IMR-90 (cell line): Measurements from ENCODE around the gene NAIF1. TPM values are rescaled to one million over a fixed set of nuclear protein-coding genes. Genes with fewer than 3 reads are reported as not detected.

Experiments used
- ATAC-seq: fragments of 200-7000 bp; cut with Tn5 transposase; 2 replicates; pipeline ENCODE4 v1.9.1; 2020; ENCODE audit warnings: low read depth, mild to moderate bottlenecking, moderate library complexity
- BruUV-seq: library from RNA; stranded (reverse); fragments of 400-500 nt; replicated peaks from 2 replicates; lab custom pipeline; 2021; lab: Mats Ljungman, UMichigan
- CTCF ChIA-PET: fragments of 300-600 bp; formaldehyde crosslinking; extraction: SDS; loops from one replicate; lab custom pipeline; 2021; ENCODE audit warnings: antibody characterized with exemption; lab: Yijun Ruan, JAX
- POLR2A ChIA-PET: fragments of 300-600 bp; sonication (Branson Sonifier 250); formaldehyde crosslinking; loops from one replicate; lab custom pipeline; 2022; ENCODE audit warnings: antibody characterized with exemption; ENCODE audit not compliant: unreplicated experiment; lab: Charles Lee
- DNase-seq: peaks from one replicate; pipeline ENCODE4 v3.0.0; 2013
- H2AFZ ChIP-seq: replicated peaks from 2 replicates; pipeline ENCODE3; 2013; ENCODE audit warnings: low read length, mild to moderate bottlenecking; ENCODE audit not compliant: poor library complexity
- H2AK5ac ChIP-seq: 2 replicates; pipeline ENCODE4 v1.6.1; 2013; ENCODE audit warnings: low read depth, low read length, inconsistent platforms
- H2AK9ac ChIP-seq: replicated peaks from 2 replicates; pipeline ENCODE3; 2013; ENCODE audit warnings: mild to moderate bottlenecking, low read depth, low read length, moderate library complexity; ENCODE audit not compliant: poor library complexity
- H2BK120ac ChIP-seq: 2 replicates; pipeline ENCODE4 v1.6.1; 2013; ENCODE audit warnings: low read depth, low read length, inconsistent platforms
- H2BK15ac ChIP-seq: 3 replicates; pipeline ENCODE4 v1.6.1; 2013; ENCODE audit warnings: low read depth, low read length, inconsistent platforms
- H2BK20ac ChIP-seq: 2 replicates; pipeline ENCODE4 v1.6.1; 2013; ENCODE audit warnings: low read depth, mild to moderate bottlenecking, inconsistent platforms, low read length, moderate library complexity
- H2BK5ac ChIP-seq: 2 replicates; pipeline ENCODE4 v1.6.1; 2013; ENCODE audit warnings: mild to moderate bottlenecking, low read depth, low read length, inconsistent platforms; ENCODE audit not compliant: poor library complexity, severe bottlenecking
- H3K14ac ChIP-seq: replicated peaks from 2 replicates; pipeline ENCODE4 v1.6.1; 2013; ENCODE audit warnings: low read depth, low read length, inconsistent platforms
- H3K18ac ChIP-seq: 2 replicates; pipeline ENCODE4 v1.6.1; 2013; ENCODE audit warnings: low read depth, low read length, control low read depth
- H3K23ac ChIP-seq: 2 replicates; pipeline ENCODE4 v1.6.1; 2013; ENCODE audit warnings: low read depth, low read length, inconsistent platforms
- H3K27ac ChIP-seq: 2 replicates; pipeline ENCODE4 v1.5.1; 2013; ENCODE audit warnings: mild to moderate bottlenecking, control low read depth, low read length; ENCODE audit not compliant: insufficient read depth
- H3K27me3 ChIP-seq: 2 replicates; pipeline ENCODE4 v1.6.1; 2013; ENCODE audit warnings: low read length; ENCODE audit not compliant: control insufficient read depth, insufficient read depth
- H3K36me3 ChIP-seq: 2 replicates; pipeline ENCODE4 v1.6.1; 2013; ENCODE audit warnings: low read length, mixed read lengths; ENCODE audit not compliant: control insufficient read depth, insufficient read depth
- H3K4ac ChIP-seq: 2 replicates; pipeline ENCODE4 v1.6.1; 2013; ENCODE audit warnings: low read depth, low read length, inconsistent platforms
- H3K4me1 ChIP-seq: 2 replicates; pipeline ENCODE4 v1.6.1; 2013; ENCODE audit warnings: low read length, mixed read lengths; ENCODE audit not compliant: control insufficient read depth, insufficient read depth
- H3K4me2 ChIP-seq: 2 replicates; pipeline ENCODE4 v1.6.1; 2013; ENCODE audit warnings: low read depth, mild to moderate bottlenecking, control low read depth, low read length, moderate library complexity
- H3K4me3 ChIP-seq: 2 replicates; pipeline ENCODE4 v1.5.1; 2013; ENCODE audit warnings: low read depth, mild to moderate bottlenecking, control low read depth, low read length, moderate library complexity; ENCODE audit not compliant: insufficient read depth
- H3K56ac ChIP-seq: 2 replicates; pipeline ENCODE4 v1.6.1; 2013; ENCODE audit warnings: low read length, inconsistent platforms; ENCODE audit not compliant: insufficient read depth; ENCODE audit errors: extremely low read depth
- H3K79me1 ChIP-seq, 2 experiments: 2 replicates each; pipeline ENCODE4 v1.6.1; 2013; ENCODE audit warnings: low read length in 2 of 2, inconsistent platforms in 1 of 2, low read depth in 1 of 2
- H3K9ac ChIP-seq: 2 replicates; pipeline ENCODE4 v1.6.1; 2013; ENCODE audit warnings: low read depth, low read length, control low read depth
- H3K9me1 ChIP-seq: 2 replicates; pipeline ENCODE4 v1.6.1; 2013; ENCODE audit warnings: low read length, inconsistent platforms; ENCODE audit not compliant: insufficient read depth
- H3K9me3 ChIP-seq: 2 replicates; pipeline ENCODE4 v1.6.1; 2013; ENCODE audit warnings: low read length; ENCODE audit not compliant: control insufficient read depth, insufficient read depth
- H4K20me1 ChIP-seq: 2 replicates; pipeline ENCODE4 v1.6.1; 2013; ENCODE audit warnings: low read length, inconsistent platforms; ENCODE audit not compliant: insufficient read depth
- H4K5ac ChIP-seq: 2 replicates; pipeline ENCODE4 v1.6.1; 2013; ENCODE audit warnings: mild to moderate bottlenecking, low read depth, low read length, control low read depth
- H4K8ac ChIP-seq, 2 experiments: 2 replicates each; pipeline ENCODE4 v1.6.1; 2013; ENCODE audit warnings: low read depth in 2 of 2, low read length in 2 of 2, control low read depth in 1 of 2, inconsistent platforms in 1 of 2
- H4K91ac ChIP-seq: 2 replicates; pipeline ENCODE4 v1.6.1; 2013; ENCODE audit warnings: low read depth, low read length, inconsistent platforms; ENCODE audit not compliant: insufficient read depth
- BHLHE40 ChIP-seq: fragments of 150-350 bp; IDR thresholded peaks from 2 replicates; pipeline ENCODE4 v1.6.1; 2016; ENCODE audit warnings: mild to moderate bottlenecking, low read depth, low read length
- CEBPB ChIP-seq: IDR thresholded peaks from 2 replicates; pipeline ENCODE4 v1.6.1; 2012; ENCODE audit warnings: low read depth, low read length, improper control_type of control experiment
- CHD1 ChIP-seq: IDR thresholded peaks from 2 replicates; pipeline ENCODE4 v1.6.1; 2012; ENCODE audit warnings: low read depth, low read length, improper control_type of control experiment
- CTCF ChIP-seq: conservative IDR thresholded peaks from 2 replicates; pipeline ENCODE4 v1.5.1; 2012; ENCODE audit warnings: mild to moderate bottlenecking, low read depth, low read length, improper control_type of control experiment
- ELK1 ChIP-seq: fragments of 150-350 bp; IDR thresholded peaks from 2 replicates; pipeline ENCODE4 v1.6.1; 2016; ENCODE audit warnings: low read depth, mild to moderate bottlenecking, low read length, moderate library complexity, borderline replicate concordance
- FOS ChIP-seq: fragments of 150-350 bp; IDR thresholded peaks from 2 replicates; pipeline ENCODE4 v1.6.1; 2016; ENCODE audit warnings: low read depth, low read length
- MAFK ChIP-seq: IDR thresholded peaks from 2 replicates; pipeline ENCODE4 v1.6.1; 2012; ENCODE audit warnings: low read depth, low read length, improper control_type of control experiment
- MAZ ChIP-seq: IDR thresholded peaks from 2 replicates; pipeline ENCODE4 v1.6.1; 2012; ENCODE audit warnings: low read depth, mild to moderate bottlenecking, low read length, improper control_type of control experiment, moderate library complexity, borderline replicate concordance
- MXI1 ChIP-seq: IDR thresholded peaks from 2 replicates; pipeline ENCODE4 v1.6.1; 2012; ENCODE audit warnings: low read depth, mild to moderate bottlenecking, low read length, moderate library complexity, borderline replicate concordance
- NFE2L2 ChIP-seq: fragments of 150-350 bp; IDR thresholded peaks from 2 replicates; pipeline ENCODE4 v1.6.1; 2016; ENCODE audit warnings: low read depth, mild to moderate bottlenecking, low read length
- POLR2A ChIP-seq: IDR thresholded peaks from 2 replicates; pipeline ENCODE4 v1.6.1; 2012; ENCODE audit warnings: mild to moderate bottlenecking, low read depth, low read length
- RAD21 ChIP-seq: IDR thresholded peaks from 2 replicates; pipeline ENCODE4 v1.6.1; 2012; ENCODE audit warnings: low read length, improper control_type of control experiment
- RCOR1 ChIP-seq: IDR thresholded peaks from 2 replicates; pipeline ENCODE4 v1.6.1; 2012; ENCODE audit warnings: mild to moderate bottlenecking, low read length, improper control_type of control experiment; ENCODE audit not compliant: insufficient replicate concordance
- RFX5 ChIP-seq: IDR thresholded peaks from 2 replicates; pipeline ENCODE4 v1.8.0; 2012; ENCODE audit warnings: low read depth, mild to moderate bottlenecking, low read length, moderate library complexity
- SMC3 ChIP-seq: fragments of 150-350 bp; IDR thresholded peaks from 2 replicates; pipeline ENCODE4 v1.6.1; 2016; ENCODE audit warnings: low read depth, mild to moderate bottlenecking, antibody characterized with exemption, low read length, moderate library complexity
- USF2 ChIP-seq: fragments of 150-350 bp; IDR thresholded peaks from 2 replicates; pipeline ENCODE4 v1.6.1; 2017; ENCODE audit warnings: mild to moderate bottlenecking, antibody characterized with exemption, low read length, low read depth
- WGBS, 2 experiments: methylation state at CpG; one replicate each; pipeline versions ENCODE4 v1.1.5 to v1.1.7; 2013; ENCODE audit warnings: missing lambda C conversion rate in 2 of 2; ENCODE audit not compliant: insufficient read length in 1 of 2; ENCODE audit errors: extremely low coverage in 2 of 2; 5-methylcytosine and 5-hydroxymethylcytosine counted together
- dilution Hi-C: fragments of 300-500 bp; cut with HindIII; formaldehyde crosslinking; loops from one replicate; pipeline ENCODE4 v1.14.3; 2018; ENCODE audit warnings: low sequenced_read_pairs; ENCODE audit not compliant: unreplicated experiment
- in situ Hi-C: fragments of 300-500 bp; cut with MboI; formaldehyde crosslinking; loops from 3 replicates; pipeline ENCODE4 v1.14.3; 2019; ENCODE audit warnings: low sequenced_read_pairs, inconsistent platforms, mixed read lengths
- intact Hi-C: fragments of 100-400 bp; cut with micrococcal nuclease; formaldehyde crosslinking; loops from 2 replicates; pipeline ENCODE4 v1.10.0; 2022
- polyA plus RNA-seq, 3 experiments: library from polyadenylated mRNA; depleted of rRNA; stranded (reverse); fragments of >200 nt; gene quantifications; 2 replicates each; pipeline ENCODE4 v1.2.3, GENCODE V29; 2012; ENCODE audit warnings: low replicate concordance in 1 of 3
- total RNA-seq: library from RNA; depleted of rRNA; stranded (reverse); fragments of >200 nt; gene quantifications from 2 replicates; pipeline ENCODE4 v1.2.3, GENCODE V29; 2012

The NAIF1 gene
- total and polyA plus RNA-seq, 2 of the 4 experiments (the other 2 are of a cell fraction) = 9.7 to 10.1 TPM

GRCh38 chr9:128101231-128101661, 34.1 kb upstream of the NAIF1 start:
- no peak overlapping the region for H3K9ac ChIP-seq
- H2BK5ac ChIP-seq = no peak overlapping the region
- H3K4ac ChIP-seq = no peak overlapping the region; the same call in 1 of the 2 replicates
- H3K27me3 ChIP-seq = no peaks in the 10 kb centered on the region
- H3K79me1 ChIP-seq = peaks cover 34 to 90% of the 10 kb centered on the region in 2 experiments
- H4K8ac ChIP-seq = no peak overlapping the region
- in situ Hi-C loops (no loop called here), intact Hi-C loops (no loop called here), dilution Hi-C loops (no loop called here)
- H3K4me1 ChIP-seq = peaks cover 25% of the 10 kb centered on the region
- no peak overlapping the region for H3K18ac ChIP-seq
- H3K56ac ChIP-seq = no peak overlapping the region
- TF ChIP-seq MAFK (no peak), MXI1 (no peak), RAD21 (no peak), CTCF (no peak), MAZ (no peak), RCOR1 (no peak), CHD1 (no peak), USF2 (no peak), POLR2A (no peak), CEBPB (no peak), SMC3 (no peak), NFE2L2 (no peak), RFX5 (no peak), BHLHE40 (no peak), FOS (no peak), ELK1 (no peak)
- H3K36me3 ChIP-seq = peaks cover 46% of the 10 kb centered on the region
- no peak overlapping the region for H3K4me3 ChIP-seq
- no peak overlapping the region for H2BK120ac ChIP-seq
- no peaks in the 10 kb centered on the region for H3K9me3 ChIP-seq
- CTCF ChIA-PET = no interaction called here
- no peak overlapping the region for H4K91ac ChIP-seq
- no peak for ATAC-seq
- peaks cover 27% of the 10 kb centered on the region; the same call in 1 of the 2 replicates for H3K9me1 ChIP-seq
- H4K5ac ChIP-seq = no peak overlapping the region
- peaks cover 42% of the 10 kb centered on the region for H4K20me1 ChIP-seq
- H2AK5ac ChIP-seq = no peak overlapping the region; the same call in 1 of the 2 replicates
- H2BK20ac ChIP-seq = no peak overlapping the region
- POLR2A ChIA-PET = no interaction called here
- no peak for DNase-seq
- no peak overlapping the region for H3K14ac ChIP-seq
- H2BK15ac ChIP-seq = no peak overlapping the region
- H3K23ac ChIP-seq = no peak overlapping the region
- H2AFZ ChIP-seq = no peak overlapping the region
- WGBS, 2 experiments = 86% methylated on average over 4 of the region's 12 CpGs; no CpG with 5 or more reads in 1 of the 2 experiments
- no peak overlapping the region for H3K4me2 ChIP-seq
- H3K27ac ChIP-seq = no peak overlapping the region
- H2AK9ac ChIP-seq = no peak overlapping the region
- no TSS peak for BruUV-seq
